Measurements from ENCODE around the gene PAMR1.
"Not testable (repeated sequence)": the region's sequence is repeated elsewhere in the genome, so short reads cannot be mapped to it uniquely, and the experiment has no call there.

The PAMR1 gene

GRCh38 chr11:35525501-35526175 lies at the start of gene PAMR1:
PAMR1 (minus strand) TSS chr11:35525616; CDS start chr11:35525585, 31 bp downstream.
- no peak for DNase-seq

DNA sequence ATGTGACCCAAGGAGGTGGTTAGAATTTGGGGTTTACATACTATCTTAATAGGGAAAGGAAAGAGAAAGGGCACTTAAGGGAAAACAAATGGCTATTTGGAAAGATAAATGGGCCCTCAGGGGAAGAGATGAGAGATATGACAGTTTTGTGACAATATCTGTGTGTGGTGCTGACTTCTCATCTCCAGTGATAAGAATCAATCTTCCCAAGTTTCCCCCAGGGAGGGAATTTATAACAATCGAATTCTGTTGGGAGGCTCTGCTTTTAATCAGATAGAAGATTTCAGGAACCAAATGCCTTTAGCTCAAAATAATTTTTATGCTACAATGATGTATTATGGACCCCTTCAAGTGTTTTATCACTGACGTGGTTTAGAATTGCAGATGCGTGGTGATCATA lies 46.3 kb upstream of the PAMR1 start:
- DNase-seq, result no peak

DNA sequence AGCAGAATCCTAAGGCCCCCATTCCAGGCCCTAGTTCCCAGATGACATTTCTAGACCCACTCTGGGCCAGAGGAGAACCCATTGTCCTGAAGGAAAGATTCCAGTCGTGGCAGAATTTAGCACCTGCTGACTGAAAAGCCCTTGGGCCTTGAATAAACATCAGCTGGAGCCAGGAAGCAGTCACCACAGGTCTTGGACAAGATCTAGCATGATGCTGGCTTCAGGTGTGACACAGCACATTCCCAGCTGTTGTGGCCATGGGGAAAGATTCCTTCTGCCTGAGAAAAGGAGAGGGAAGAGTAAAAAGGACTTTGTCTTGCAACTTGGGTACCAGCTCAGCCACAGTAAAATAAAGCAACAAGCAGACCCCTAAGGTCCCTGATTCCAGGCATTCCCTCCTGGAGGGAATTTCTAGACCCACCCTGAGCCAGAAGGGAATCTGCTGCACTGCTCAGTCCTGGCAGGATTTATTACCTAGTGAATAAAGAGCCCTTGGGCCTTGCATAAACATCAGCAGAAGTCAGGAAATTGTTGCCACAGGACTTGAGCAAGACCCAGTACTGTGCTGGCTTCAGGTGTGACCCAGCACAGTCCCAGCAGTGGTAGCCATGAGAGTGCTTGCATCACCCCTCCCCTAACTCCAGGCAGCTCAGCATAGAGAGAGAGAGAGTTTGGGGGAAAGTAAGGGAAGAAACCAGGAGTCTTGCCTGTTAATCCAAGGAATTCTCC lies 42.5 kb upstream of the PAMR1 start:
- no peak for DNase-seq

- no peak for DNase-seq
Observed at GRCh38 chr11:35566885-35567284, 41.5 kb upstream of the PAMR1 start.

DNA sequence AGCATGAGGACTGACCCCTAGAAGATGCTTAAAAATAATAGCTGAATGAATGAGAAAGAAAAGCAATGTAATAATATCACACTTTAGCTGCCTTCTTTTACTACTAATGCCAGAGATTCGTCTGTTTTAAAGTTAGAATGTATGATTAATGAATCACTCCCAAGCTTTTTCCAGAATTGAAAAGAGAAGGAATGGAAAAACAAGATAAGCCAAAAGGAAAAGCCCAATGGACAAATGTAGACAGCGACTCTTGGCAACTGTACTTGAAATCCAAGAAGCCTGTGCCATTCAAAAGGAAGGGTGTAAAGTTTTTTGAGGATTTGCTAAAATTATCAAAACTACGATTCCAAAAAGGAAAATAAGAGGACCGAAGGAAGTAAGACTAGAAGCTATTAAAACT lies 40.8 kb upstream of the PAMR1 start:
- no peak for DNase-seq

GRCh38 chr11:35564245-35564595 lies 38.8 kb upstream of the PAMR1 start:
- DNase-seq, result no peak

GRCh38 chr11:35563484-35564244 lies 38.2 kb upstream of the PAMR1 start:
- DNase-seq, result no peak

GRCh38 chr11:35559949-35560348 lies 34.5 kb upstream of the PAMR1 start:
- DNase-seq, result no peak

- DNase-seq, result no peak
Observed at GRCh38 chr11:35558513-35558912, 33.1 kb upstream of the PAMR1 start.

- DNase-seq, result no peak
Observed at GRCh38 chr11:35555488-35555887, 30.1 kb upstream of the PAMR1 start.

- DNase-seq, result no peak
Observed at GRCh38 chr11:35554491-35555437, 29.3 kb upstream of the PAMR1 start.

DNA sequence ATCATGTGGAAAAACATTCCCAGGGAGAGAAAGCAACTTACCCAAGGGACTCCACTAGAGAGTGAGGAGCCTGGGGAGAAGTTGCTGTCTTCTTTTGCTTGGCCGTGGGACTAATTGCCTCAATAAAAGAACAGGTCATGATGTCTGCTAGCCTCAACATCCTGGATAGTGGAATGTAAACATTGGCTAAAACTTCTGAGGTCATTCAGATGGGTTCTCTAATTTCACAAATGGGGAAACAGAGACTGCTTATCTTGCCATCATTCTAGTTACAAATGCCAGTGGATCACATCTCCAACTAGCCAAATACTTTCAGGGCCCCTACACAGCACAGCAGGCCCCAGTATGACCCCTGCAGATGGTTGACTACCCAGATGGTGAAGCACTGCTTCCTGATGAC lies 28.4 kb upstream of the PAMR1 start:
- no peak for DNase-seq

GRCh38 chr11:35553021-35553420 lies 27.6 kb upstream of the PAMR1 start:
- DNase-seq, result no peak

GRCh38 chr11:35552616-35553015 lies 27.2 kb upstream of the PAMR1 start:
- no peak for DNase-seq

- no peak for DNase-seq
Observed at GRCh38 chr11:35550374-35551036, 25.1 kb upstream of the PAMR1 start.

- DNase-seq, result no peak
Observed at GRCh38 chr11:35549787-35550186, 24.4 kb upstream of the PAMR1 start.

DNA sequence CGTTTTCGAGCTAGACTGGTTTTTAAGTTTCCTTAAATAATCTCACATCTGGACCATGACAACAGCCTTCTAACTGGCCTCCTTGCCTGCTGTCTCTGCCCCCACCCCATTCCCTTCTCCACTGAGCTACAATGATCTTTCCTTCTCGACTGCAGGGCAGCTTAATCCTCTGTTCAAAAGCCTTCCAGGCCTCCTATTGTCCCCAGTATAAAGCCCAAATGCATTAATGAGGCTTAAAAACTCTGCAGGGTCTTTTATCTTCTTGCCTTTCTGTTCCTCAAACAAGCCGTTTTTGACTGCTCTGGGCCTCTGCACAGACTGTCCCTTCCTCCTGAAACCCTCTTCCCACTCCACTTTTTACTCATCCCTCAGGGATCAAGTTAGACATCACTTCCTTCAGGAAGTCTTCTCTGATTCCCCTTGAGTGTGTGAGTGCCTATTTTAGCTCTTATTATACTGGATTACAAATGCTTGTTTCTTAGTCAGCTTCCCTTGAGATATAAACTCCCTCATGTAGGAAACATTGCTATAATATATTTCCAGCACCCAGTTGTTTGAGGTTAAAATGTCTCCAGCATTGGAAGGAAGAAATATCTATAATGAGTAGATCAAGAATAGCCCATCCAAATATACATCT lies 23.6 kb upstream of the PAMR1 start:
- DNase-seq, result no peak

DNA sequence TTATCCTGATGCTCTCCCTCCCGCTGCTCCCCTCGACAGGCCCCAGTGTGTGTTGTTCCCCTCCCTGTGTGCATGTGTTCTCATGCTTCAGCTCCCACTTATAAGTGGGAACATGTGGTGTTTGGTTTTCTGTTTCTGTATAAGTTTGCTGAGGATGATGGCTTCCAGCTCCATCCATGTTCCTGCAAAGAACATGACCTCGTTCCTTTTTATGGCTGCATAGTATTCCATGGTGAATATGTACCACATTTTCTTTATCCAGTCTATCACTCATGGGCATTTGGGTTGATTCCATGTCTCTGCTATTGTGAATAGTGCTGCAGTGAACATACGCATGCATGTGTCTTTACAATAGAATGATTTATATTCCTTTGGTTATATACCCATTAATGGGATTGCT lies 22.6 kb upstream of the PAMR1 start:
- not testable (repeated sequence) for DNase-seq

GRCh38 chr11:35546317-35546716 lies 20.9 kb upstream of the PAMR1 start:
- no peak for DNase-seq

- no peak for DNase-seq
Observed at GRCh38 chr11:35545391-35546003, 20.1 kb upstream of the PAMR1 start.

GRCh38 chr11:35543481-35543880 lies 18.1 kb upstream of the PAMR1 start:
- no peak for DNase-seq

Data from CD4-positive, alpha-beta T cell treated with Interferon alpha-2 for 1 hour (primary cell).